Measurements from ENCODE around the gene SAMSN1.

SAMSN1 gene

GRCh38 chr21:14545906-14546480 lies at the start of gene SAMSN1:
TSS of gene SAMSN1 (minus strand) at chr21:14546315. CDS start at chr21:14546261, 54 bp downstream.
- peak; percentile 35 to 54 for DNase-seq (ENCODE audit: low read depth in 1 of 2, low spot score in 1 of 2)

- DNase-seq (ENCODE audit: low read depth in 1 of 2, low spot score in 1 of 2): no peak
Observed at GRCh38 chr21:14595449-14595848, 49.3 kb upstream of the SAMSN1 start.

- DNase-seq (ENCODE audit: low read depth in 1 of 2, low spot score in 1 of 2): no peak
Observed at GRCh38 chr21:14594967-14595366, 48.9 kb upstream of the SAMSN1 start.

- DNase-seq (ENCODE audit: low read depth in 1 of 2, low spot score in 1 of 2): no peak
Observed at GRCh38 chr21:14593230-14593629, 47.1 kb upstream of the SAMSN1 start.

GRCh38 chr21:14592296-14593000 lies 46.3 kb upstream of the SAMSN1 start:
- no peak for DNase-seq (ENCODE audit: low read depth in 1 of 2, low spot score in 1 of 2)

GRCh38 chr21:14591882-14592281 lies 45.8 kb upstream of the SAMSN1 start:
- no peak for DNase-seq (ENCODE audit: low read depth in 1 of 2, low spot score in 1 of 2)

GRCh38 chr21:14591377-14591776 lies 45.3 kb upstream of the SAMSN1 start:
- no peak for DNase-seq (ENCODE audit: low read depth in 1 of 2, low spot score in 1 of 2)

- DNase-seq (ENCODE audit: low read depth in 1 of 2, low spot score in 1 of 2): no peak
Observed at GRCh38 chr21:14589855-14590563, 43.9 kb upstream of the SAMSN1 start.

GRCh38 chr21:14587266-14587665 lies 41.2 kb upstream of the SAMSN1 start:
- DNase-seq (ENCODE audit: low read depth in 1 of 2, low spot score in 1 of 2): no peak

- no peak for DNase-seq (ENCODE audit: low read depth in 1 of 2, low spot score in 1 of 2)
Observed at GRCh38 chr21:14585122-14585521, 39.0 kb upstream of the SAMSN1 start.

GRCh38 chr21:14584357-14585095 lies 38.4 kb upstream of the SAMSN1 start:
- DNase-seq (ENCODE audit: low read depth in 1 of 2, low spot score in 1 of 2): no peak

GRCh38 chr21:14583629-14584255 lies 37.6 kb upstream of the SAMSN1 start:
- no peak for DNase-seq (ENCODE audit: low read depth in 1 of 2, low spot score in 1 of 2)

- DNase-seq (ENCODE audit: low read depth in 1 of 2, low spot score in 1 of 2): no peak
Observed at GRCh38 chr21:14582934-14583628, 37.0 kb upstream of the SAMSN1 start.

- DNase-seq (ENCODE audit: low read depth in 1 of 2, low spot score in 1 of 2): no peak
Observed at GRCh38 chr21:14581902-14582457, 35.9 kb upstream of the SAMSN1 start.

- DNase-seq (ENCODE audit: low read depth in 1 of 2, low spot score in 1 of 2): no peak
Observed at GRCh38 chr21:14573244-14573643, 27.1 kb upstream of the SAMSN1 start.

- no peak for DNase-seq (ENCODE audit: low read depth in 1 of 2, low spot score in 1 of 2)
Observed at GRCh38 chr21:14572204-14572780, 26.2 kb upstream of the SAMSN1 start.

GRCh38 chr21:14569868-14570267 lies 23.8 kb upstream of the SAMSN1 start:
- no peak for DNase-seq (ENCODE audit: low read depth in 1 of 2, low spot score in 1 of 2)

GRCh38 chr21:14569026-14569621 lies 23.0 kb upstream of the SAMSN1 start:
- DNase-seq (ENCODE audit: low read depth in 1 of 2, low spot score in 1 of 2): no peak

Data from activated T-helper 1 cell treated with anti-CD3 and anti-CD28 coated beads, Interleukin-2, amount 50 U/mL, for 16 hours (primary cell).